Stimulated activated CD8-positive, alpha-beta memory T cell treated with anti-CD3 and anti-CD28 coated beads, Interleukin-4, amount 100 ng/mL, for 4 hours (primary cell): ENCODE results near the gene FCN1.

Source experiments
- DNase-seq, 2 donors: peaks; one replicate each; pipeline ENCODE4 v3.0.0-alpha.2; 2020; ENCODE audit warnings: low read depth in 2 of 2, low spot score in 1 of 2

Gene FCN1

GRCh38 chr9:134879664-134880483, 37.8 kb downstream of the FCN1 start:
- DNase-seq: no peak

GRCh38 chr9:134877541-134877940, 40.2 kb downstream of the FCN1 start:
- DNase-seq: no peak

GRCh38 chr9:134875371-134875770, 42.3 kb downstream of the FCN1 start:
- DNase-seq: no peak

- DNase-seq: no peak
Measured at GRCh38 chr9:134872482-134873231, 45.1 kb downstream of the FCN1 start.

- no peak for DNase-seq
Measured at GRCh38 chr9:134871697-134872340, 45.9 kb downstream of the FCN1 start.

- no peak for DNase-seq
Measured at GRCh38 chr9:134870746-134871662, 46.7 kb downstream of the FCN1 start.

GRCh38 chr9:134870301-134870694, 47.4 kb downstream of the FCN1 start:
- no peak for DNase-seq

- DNase-seq: no peak
Measured at GRCh38 chr9:134869554-134870300, 48.0 kb downstream of the FCN1 start.

- no peak for DNase-seq
Measured at GRCh38 chr9:134868751-134869553, 48.8 kb downstream of the FCN1 start.

- DNase-seq: no peak
Measured at GRCh38 chr9:134867917-134868750, 49.6 kb downstream of the FCN1 start.

GRCh38 chr9:134864821-134865190, 52.9 kb downstream of the FCN1 start:
- no peak for DNase-seq

- DNase-seq: no peak
Measured at GRCh38 chr9:134863941-134864820, 53.5 kb downstream of the FCN1 start.

GRCh38 chr9:134863306-134863902, 54.3 kb downstream of the FCN1 start:
- no peak for DNase-seq

- DNase-seq: no peak
Measured at GRCh38 chr9:134861595-134862334, 55.9 kb downstream of the FCN1 start.

GRCh38 chr9:134860510-134860909, 57.2 kb downstream of the FCN1 start:
- no peak for DNase-seq

- DNase-seq: no peak
Measured at GRCh38 chr9:134858051-134858841, 59.5 kb downstream of the FCN1 start.
